GM18526 (cell line): ENCODE measurements around the gene DDX59.

Experiments used
- POLR2A ChIP-seq: IDR thresholded peaks from 3 replicates; pipeline ENCODE4 v1.6.1; 2011; ENCODE audit not compliant: insufficient read length; ENCODE audit errors: extremely low read depth

DDX59 gene

GRCh38 chr1:200624679-200625335, 44.9 kb downstream of the DDX59 start:
- no peak for TF ChIP-seq POLR2A

GRCh38 chr1:200620273-200621131, 49.2 kb downstream of the DDX59 start, which contains the start of gene KIF14:
Gene KIF14, minus strand, starts transcription at chr1:200620751. Its CDS starts 2,028 bp downstream, at chr1:200618723.
- TF ChIP-seq POLR2A = peak; percentile 68

GRCh38 chr1:200619894-200620272, 49.8 kb downstream of the DDX59 start:
- no peak for TF ChIP-seq POLR2A

- TF ChIP-seq POLR2A = no peak
These were observed 58.9 kb downstream of the DDX59 start for GRCh38 chr1:200610846-200611245.

- TF ChIP-seq POLR2A = no peak
These were observed 67.1 kb downstream of the DDX59 start for GRCh38 chr1:200602632-200603031.
